ENCODE data around the gene GRPEL1.
A peak's percentile ranks its signal among the peaks of the same experiment; 100 is the strongest.
"Not testable (repeated sequence)": the region's sequence is repeated elsewhere in the genome, so short reads cannot be mapped to it uniquely, and the experiment has no call there.

Gene GRPEL1

DNA sequence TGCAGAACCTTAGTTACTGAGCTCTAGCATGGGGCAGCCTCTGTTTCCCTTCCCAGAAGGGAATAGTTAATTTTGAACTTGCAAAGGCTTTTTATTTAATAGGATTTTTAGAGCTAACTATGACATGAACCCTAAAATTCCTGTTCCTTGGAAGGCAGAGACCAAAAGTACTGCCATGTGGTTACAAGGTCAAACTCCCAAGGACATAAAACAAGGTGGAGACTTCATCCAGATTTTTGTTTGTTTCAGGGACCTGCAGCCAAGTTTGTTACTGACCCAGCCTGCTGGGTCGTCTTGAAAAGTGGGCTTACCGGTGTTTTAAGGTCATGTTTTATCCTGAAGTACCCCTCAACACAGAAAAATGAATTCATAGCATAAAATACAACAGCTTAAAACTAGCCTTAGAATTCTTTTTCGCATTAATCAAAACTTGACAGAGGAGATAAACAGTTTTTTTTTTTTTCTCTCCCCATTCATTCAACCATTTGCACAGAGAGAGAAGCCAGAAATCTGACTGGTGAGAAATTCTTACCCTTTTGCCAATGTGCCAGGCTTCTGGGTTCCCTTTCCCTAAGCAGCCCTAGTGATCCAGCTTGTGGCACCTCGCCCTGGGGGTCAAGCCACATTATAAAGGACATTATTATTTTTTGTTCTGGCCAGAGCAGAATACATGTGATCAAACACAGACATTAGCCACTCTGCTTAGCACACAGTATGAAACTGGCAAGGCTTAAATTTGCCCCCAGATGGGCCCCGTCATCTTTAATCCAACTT, 21.5 kb upstream of the GRPEL1 start:
- DNase-seq, result peak in 1 of 2 experiments; percentile 26

DNA sequence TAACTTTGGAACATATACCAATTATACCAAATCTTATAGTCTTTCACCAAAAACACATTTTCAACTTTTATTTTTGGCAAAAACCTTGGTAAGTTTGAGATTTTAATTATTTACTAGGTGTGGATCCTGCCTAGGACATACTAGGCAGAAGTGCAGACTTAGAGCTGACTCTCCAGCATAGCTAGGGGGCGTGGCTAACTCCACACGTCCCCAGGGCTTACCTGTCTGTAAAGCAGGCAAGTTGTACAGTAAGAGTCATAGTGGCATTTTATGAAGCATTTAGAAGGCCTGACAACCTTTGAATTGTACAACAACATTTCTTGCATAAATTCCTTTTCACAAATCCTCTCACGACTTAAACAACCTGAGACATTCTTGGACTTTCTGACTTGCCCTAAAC, 19.2 kb upstream of the GRPEL1 start:
- DNase-seq, result no peak

DNA sequence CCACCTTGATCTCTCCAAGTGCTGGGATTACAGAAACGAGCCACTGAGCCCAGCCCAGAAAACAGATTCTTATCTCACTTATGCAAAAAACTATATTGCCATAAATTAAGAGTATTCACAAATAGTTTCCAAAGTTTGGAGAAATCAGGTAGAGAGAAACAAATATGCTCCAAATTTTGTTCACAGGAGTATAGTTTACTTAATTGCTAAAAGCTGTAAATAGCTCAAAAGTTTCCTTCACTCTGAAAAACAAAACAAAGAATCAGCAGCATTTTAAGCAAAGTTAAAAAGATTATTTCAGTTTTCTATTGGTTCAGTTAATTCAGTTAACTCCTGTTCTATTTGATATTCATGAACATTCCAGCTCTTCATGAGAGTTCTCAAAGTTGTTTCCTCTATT, 18.5 kb upstream of the GRPEL1 start:
- DNase-seq, result no peak

DNA sequence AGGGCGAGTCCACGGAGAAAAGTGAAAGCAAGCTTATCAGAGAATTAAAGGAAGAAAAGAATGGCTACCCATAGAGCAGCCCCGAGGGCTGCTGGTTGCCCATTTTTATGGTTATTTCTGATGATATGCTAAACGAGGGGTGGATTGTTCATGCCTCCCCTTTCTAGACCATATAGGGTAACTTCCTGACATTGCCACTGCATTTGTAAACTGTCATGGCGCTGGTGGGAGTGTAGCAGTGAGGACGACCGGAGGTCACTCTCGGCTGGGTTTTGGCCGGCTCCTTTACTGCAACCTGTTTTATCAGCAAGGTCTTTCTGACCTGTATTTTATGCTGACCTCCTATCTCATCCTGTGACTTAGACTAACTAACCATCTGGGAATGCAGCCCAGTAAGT, 16.7 kb upstream of the GRPEL1 start:
- DNase-seq, result not testable (repeated sequence)

DNA sequence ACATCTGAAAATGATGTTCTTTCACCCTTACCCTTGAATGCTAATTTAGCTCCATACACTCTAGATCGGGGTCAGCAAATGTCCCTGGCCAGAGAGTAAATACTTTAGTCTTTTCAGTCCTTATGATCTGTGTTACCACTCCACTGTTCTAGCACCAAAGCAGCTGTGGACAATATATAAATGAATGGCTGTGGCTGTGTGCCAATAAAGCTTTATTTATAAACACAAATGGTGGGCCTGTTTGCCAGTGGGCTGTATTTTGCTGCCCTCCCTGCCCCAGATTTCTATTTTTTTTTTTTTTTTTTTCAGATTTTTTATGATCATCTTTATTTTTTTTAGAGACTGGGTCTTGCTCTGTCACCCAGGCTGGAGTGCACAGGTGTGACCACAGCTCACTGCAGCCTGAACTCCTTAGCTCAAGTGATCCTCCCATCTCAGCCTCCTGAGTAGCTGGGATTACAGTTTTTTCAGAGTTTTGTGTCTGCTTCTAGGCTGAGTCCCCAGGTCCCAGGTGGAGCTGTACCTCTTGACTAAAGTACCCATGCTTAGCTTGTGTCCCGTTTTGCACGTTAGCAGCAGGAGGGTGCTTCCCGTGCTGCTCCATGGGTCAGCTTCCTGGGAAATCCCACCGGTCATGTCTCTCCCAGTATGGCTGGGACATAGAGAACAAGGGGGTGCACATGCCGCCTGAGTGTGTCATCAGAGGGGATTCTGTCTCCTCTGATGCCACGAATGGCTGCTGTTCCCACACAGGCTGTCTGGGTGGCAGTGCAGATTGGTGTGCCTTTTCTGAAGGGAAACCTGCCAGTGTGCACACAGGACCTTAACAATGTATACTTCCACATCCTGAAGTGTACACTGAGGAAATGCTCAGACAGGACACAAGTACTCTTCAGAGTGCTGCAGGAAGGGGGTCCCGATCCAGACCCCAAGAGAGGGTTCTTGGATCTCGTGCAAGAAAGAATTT, 16.0 kb upstream of the GRPEL1 start:
- no peak for DNase-seq

DNA sequence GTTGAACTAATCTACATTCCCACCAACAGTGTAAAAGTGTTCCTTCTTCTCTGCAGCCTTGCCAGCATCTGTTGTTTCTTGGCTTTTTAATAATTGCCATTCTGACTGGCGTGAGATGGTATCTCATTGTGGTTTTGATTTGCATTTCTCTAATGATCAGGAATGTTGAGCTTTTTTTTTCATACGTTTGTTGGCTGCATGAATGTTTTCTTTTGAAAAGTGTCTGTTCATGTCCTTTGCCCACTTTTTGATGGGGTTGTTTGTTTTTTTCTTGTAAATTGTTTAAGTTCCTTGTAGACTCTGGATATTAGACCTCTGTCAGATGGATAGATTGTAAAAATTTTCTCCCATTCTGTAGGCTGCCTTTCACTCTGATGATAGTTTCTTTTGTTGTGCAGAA, 12.0 kb upstream of the GRPEL1 start:
- not testable (repeated sequence) for DNase-seq

DNA sequence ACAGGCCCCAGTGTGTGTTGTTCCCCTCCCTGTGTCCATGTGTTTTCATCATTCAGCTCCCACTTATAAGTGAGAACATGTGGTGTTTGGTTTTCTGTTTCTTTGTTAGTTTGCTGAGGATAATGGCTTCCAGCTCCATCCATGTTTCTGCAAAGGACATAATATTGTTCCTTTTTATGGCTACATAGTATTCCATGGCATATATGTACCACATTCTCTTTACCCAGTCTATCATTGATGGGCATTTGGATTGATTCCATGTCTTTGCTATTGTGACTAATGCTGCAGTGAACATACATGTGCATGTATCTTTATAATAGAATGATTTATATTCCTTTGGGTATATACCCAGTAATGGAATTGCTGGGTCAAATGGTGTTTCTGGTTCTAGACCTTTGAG, 11.6 kb upstream of the GRPEL1 start:
- not testable (repeated sequence) for DNase-seq

DNA sequence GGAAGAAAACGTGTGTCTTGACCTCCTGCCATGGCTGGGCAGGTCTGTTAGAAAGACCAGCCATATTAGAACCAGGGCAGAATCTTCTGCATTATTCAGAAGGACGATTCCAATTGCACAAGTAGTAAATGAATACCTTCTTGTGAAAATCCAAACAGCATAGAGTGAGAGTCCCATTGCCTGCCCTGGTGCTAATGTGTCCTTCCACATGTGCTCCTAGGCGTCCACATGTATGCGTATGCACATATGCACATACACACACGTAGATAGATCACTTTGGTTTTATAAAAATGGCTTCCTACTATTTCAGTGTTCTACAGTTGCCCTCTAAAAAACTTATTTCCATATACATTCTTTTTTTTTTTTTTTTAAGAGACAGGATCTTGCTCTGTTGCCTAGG, 10.2 kb upstream of the GRPEL1 start:
- DNase-seq, result no peak

DNA sequence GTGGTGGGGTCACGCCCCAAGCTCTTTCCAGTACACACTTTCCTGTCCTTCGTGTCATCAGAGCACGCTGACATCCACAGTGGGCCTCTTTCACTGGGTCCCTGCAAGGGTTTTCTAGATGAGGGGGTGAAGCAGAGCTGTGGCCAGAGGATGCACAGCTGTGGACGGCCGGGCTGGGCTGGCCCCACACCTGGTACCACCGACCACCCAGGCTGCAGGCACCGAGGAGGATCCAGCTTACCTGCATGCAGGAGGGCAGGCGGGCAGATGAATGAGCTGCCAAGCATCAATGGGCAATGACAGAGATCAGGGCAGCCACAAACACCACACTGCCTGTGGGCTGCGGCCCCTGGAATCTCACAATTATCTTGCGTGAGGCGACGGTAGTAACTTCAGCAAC, 9.5 kb upstream of the GRPEL1 start:
- no peak for DNase-seq

DNA sequence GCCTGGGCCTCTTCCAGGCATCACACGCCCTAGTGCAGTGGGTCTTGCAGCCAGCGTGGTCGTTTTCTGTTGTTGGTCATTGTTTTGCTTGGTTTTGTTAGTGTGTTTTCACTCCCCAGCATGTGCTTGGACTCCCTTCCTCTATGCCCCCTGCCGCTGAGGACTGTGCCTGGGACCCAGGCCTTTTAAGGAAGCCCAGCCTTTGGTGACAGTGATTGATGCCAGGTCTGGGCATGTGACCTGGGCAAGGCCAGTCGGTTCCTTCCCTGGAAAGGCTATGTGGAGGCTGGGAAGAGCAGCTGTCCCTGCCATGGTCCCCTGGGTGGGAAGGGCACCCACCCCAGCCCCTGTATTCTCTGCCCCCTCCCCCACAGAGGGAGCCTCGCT, 8.8 kb upstream of the GRPEL1 start:
- DNase-seq, result no peak

DNA sequence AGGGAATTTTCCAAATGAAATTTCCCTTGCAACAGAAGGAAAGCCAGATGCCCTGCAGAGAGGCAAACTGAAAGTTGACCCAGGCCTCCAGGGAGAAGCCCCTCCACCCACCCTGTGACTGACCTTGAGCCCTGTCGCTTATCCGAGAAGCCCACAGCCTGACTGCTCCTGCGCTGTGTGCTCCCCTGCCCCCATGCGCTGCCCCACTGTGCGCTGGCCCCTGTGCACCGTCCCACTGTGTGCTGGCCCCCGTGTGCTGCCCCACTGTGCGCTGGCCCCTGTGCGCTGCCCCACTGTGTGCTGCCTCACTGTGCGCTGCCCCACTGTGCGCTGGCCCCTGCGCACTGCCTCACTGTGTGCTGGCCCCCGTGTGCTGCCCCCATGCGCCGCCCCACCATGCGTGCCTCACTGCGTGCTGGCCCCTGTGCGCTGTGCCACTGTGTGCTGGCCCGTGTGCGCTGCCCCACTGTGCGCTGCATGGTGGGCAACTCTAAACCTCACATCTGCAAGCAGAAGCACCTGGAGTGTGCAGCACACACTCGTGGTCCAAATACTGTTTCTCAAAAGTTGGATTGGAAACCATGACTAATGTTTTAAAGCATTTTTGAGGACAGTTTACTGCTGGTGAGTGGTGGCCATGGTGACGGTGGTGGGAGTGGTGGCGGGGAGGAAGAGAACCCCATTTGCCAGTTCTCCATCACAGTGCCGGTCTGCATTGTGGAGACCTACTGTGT, 8.3 kb upstream of the GRPEL1 start:
- DNase-seq, result no peak

DNA sequence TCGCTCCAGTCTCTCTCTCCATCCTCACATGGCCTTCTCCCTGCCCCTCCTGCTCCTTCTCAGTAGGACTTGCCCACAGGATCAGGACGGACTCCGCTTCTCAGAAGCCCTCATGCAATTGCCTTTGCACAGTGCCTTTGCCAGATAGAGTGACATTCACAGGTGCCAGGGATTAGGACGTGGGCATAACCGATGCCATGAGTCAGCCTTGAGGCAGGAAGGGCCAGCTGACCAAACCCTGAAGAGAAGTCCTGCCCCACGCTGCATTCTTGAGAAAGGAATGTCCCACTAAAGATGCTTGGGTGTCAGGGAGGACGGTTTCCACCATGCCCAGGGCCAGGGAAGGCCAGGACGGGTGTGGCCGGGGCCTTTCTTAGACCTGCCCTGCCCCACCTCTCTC, 6.6 kb upstream of the GRPEL1 start:
- DNase-seq, result no peak

DNA sequence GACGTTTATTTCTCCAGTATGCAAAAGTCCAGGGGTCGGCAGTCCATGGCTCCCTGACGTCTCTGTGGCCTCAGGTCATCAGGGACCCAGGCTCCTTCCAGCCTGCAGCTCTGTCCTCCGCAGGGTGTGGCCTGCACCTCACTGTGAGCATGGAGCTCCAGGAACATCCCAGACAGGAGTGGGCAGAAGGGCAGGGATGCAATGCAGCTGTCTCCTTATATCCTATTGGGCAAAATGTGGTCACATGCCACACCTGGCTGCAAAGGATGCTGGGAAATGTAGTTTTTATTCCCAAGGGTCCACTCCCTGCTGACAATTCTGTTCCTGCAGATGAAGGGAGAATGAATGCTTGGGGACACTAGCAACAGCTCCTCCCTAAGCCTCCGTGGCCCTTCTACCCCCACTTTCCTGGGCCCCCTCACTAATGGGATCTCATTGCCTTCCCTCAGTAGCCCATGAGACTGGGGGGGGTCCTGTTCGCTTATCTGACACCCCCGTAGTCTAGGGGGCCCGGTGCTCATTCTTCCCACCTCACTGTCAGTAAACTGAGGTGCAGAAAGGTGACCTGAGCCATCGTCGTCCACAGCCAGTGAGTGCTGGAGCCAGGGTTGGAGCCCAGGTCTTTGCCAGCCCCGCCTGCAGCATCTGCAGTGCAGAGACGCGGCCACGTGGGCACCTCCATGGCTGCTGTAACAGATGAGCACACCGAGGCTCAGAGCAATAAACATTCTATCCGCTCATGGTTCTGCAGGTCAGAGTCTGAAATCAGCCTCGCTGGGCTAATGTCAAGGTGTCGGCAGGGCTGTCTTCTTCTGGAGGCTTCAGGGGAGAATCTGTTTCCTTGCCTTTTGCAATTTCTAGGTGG, 5.9 kb upstream of the GRPEL1 start:
- peak in 1 of 2 experiments; percentile 39 for DNase-seq

DNA sequence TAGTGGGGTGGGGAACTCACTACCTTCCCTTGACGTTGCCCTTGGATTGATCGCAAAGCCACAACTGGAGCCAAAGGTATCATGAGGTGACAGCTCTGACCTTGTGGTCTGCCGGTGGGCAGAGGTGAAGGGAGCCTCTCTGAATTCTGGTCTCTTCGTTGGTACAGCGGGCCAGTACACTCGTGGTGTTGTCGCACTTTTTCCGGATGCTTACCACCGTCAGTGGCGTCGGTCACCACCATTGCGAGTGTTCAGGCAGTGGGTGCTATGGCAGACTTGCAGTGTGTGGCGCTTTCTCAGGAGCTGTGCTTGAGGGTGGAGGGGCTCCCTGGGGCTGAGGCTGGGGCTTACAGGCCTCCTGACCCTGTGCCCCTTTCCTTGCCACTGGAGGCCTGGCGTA, 5.2 kb upstream of the GRPEL1 start:
- no peak for DNase-seq

DNA sequence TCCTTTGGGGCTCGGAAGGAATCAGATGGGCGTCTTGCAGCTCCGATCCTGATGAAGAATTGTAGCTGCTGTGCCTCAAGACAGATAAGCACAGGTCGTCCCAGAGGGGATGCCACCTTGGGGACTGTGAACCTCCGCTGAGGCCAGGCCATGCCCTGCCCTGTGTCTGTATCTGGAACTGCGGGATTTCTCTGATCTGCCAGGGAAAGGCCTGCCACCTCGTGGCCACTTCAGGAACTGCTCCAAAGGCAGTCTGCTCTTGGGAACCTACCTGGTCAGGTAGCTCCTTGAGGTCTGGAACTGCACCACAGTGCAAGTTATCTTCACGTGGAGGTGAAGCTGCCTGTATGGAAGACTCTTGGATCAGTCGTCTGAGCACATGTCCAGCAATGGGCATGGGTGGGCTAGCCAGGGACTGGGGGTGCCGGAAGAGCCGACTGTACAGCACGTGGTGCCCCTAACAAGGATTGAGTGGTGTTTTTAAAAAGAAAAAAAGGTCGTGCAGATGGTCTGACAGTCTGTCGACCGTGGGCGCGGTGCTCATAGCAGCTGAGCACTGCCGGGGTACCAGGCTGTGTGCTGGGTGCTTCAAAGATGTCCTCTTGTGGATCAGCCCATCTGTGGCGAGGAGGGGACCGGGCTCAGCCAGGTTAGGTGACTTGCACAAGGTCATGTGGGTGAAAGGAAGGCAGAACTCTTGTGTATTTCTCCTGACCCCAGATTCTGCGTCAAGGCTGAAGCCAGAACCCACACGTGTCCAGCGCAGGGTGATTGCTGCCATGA, 3.1 kb upstream of the GRPEL1 start:
- peak in 1 of 2 experiments; percentile 39 for DNase-seq

DNA sequence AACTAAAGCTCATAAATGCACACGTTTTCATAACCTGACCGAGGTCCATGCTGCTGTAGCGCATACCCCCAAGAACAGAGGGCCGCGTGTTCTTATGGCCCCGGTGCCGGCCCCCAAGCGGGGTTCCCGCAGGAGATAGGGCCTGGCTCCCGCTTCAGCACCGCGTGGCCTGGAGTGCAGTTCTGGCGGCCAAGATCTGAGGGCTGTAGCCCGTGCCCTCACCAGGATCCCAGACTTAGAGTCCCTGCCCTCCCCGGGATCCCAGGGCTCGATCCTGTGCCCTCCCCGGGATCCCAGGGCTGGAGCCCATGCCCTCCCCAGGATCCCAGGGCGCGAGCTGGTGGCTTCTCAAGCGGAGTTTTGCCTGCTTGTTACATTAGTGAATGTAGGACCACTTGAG, 1.0 kb upstream of the GRPEL1 start:
- DNase-seq, result no peak

DNA sequence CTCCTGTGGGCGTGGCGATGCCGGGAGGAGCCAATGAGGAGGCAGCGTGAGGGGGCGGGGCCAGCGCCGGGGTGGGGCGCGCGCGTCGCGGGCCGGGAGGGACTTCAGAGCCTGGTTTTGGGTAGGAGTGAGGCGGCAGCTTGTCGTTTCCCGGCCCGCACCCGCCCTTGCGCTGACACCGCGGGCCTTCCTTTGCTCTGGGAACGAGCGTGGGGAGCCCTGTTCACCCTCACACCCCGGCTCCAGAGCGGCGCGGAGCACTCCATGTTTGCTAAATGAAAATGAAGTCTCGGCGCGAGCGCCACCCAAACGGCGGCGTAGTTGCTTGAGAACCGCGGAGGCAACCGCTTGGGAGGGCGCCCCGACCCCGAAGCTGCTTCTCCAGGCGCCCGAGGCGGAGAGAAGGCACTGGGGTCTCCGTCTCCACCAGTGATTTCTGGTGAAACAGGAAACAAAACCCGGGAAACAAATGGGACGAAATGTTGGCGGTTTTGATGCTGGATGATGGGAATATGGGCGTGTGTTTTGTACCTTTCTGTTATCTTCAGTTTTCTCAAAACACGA, 497 bp upstream of the GRPEL1 start:
- no peak for DNase-seq

DNA sequence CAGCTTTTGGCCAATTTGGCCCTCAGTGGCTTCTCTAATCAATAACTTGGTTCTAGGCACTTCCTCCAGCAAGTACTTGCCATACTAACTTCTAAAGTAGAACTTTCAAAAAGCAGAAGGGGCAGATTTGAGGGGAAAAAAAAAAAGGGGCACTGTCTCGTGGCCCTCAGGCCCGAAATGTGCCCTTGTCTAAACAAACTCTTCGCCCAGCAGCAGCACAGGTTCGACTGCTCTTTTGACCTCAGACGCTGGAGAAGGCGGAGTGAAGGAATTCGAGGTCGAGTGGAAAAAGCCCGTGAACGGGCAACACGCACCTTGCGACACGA, 775 bp downstream of the GRPEL1 start:
- DNase-seq, result no peak

DNA sequence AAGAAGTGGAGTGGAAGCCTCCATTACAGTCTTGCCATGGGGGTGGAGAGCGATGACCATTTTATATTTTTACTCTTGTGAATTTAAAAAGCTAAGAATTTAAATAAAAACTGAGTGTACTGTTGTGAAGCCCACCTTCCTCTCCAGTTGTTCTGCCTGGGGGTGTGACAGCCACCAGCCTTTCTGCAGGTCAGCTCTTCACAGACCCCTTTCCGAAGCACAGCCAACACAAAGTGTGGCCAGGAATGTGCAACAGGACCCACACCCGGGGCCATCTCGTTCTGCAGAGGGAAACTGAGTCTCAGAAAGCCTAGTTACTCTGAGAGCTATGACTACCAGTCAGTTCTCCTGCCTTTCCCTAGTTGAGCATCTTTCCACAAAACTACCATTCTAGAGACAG, 1.4 kb downstream of the GRPEL1 start:
- DNase-seq, result no peak

DNA sequence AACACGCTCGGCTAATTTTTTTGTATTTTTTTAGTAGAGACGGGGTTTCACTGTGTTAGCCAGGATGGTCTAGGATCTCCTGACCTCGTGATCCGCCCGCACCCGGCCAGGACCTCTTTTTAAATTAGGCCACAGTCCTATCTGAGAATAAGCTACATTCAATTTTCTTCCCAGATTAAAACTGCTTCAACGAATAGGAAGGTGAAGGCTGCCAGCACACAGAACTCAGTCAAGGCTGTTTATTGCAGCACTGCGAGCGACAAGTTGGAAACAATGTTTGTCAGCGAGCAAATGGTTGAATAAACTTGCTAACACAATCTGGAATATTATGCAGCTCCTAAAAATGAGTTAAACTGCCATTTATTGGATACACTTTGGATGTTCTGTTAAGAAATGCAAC, 1.9 kb downstream of the GRPEL1 start:
- no peak for DNase-seq

DNA sequence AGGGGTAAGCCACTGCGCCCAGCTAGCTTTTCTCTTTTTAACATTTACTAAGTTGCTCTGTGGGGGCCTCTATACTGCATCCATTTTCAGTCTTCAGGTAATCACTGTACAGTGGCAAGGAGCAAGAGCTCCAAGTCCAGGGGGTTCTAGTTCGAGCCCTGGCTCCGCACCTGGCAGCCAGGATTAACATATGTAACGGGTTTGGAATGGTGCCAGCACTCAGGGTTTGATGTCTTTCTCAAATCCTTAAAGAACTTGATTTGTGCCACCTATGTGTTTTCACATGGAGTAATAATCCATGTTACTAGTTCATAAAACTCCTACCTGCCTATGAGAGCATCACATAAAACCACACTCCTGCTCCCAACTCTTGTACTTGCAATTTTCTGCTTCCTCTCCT, 4.5 kb downstream of the GRPEL1 start:
- no peak for DNase-seq

Measured in NCI-H446 (cell line).